Tibial artery (tissue), 4 donors: Measurements from ENCODE around the gene TMCO2.

Experiments used
- DNase-seq, 2 donors: peaks; one replicate each; pipeline ENCODE4 v3.0.0-alpha.2; 2019
- H3K27ac ChIP-seq, 2 donors: fragments of 200-600 bp; sonication (generic) in 1 of 2; 1 replicate in 1 of 2; 2 replicates in 1 of 2; pipeline ENCODE4 v1.5.1; 2018 to 2019; ENCODE audit warnings: mild to moderate bottlenecking in 1 of 2
- H3K27me3 ChIP-seq, 2 donors: fragments of 200-600 bp; sonication (generic) in 1 of 2; one replicate each; pipeline versions ENCODE4 v1.5.1 to v1.6.0; 2016 to 2019
- H3K36me3 ChIP-seq, 3 donors: fragments of 200-600 bp; sonication (generic) in 2 of 3; one replicate each; pipeline ENCODE4 v1.5.1; 2016 to 2019; ENCODE audit warnings: mild to moderate bottlenecking in 2 of 3
- H3K4me1 ChIP-seq, 4 donors: fragments of 200-600 bp; sonication (generic) in 2 of 4; 1 replicate in 3 of 4; 2 replicates in 1 of 4; pipeline ENCODE4 v1.5.1; 2016 to 2019
- H3K4me3 ChIP-seq, 2 donors: fragments of 200-600 bp; sonication (generic) in 1 of 2; 1 replicate in 1 of 2; 2 replicates in 1 of 2; pipeline ENCODE4 v1.5.1; 2018 to 2019; ENCODE audit warnings: mild to moderate bottlenecking in 2 of 2
- H3K9me3 ChIP-seq, 3 donors: fragments of 200-600 bp; sonication (generic) in 1 of 3; one replicate each; pipeline ENCODE4 v1.5.1; 2016 to 2019
- CTCF ChIP-seq, 2 experiments: fragments of 200-600 bp in 1 of 2; fragments of 450-650 bp in 1 of 2; IDR thresholded peaks; one replicate each; pipeline ENCODE4 v1.5.1; 2017 to 2019; ENCODE audit warnings: antibody characterized with exemption in 2 of 2, mild to moderate bottlenecking in 1 of 2, moderate library complexity in 1 of 2
- intact Hi-C: fragments of 100-400 bp; cut with DNase I; formaldehyde crosslinking; loops from one replicate; pipeline ENCODE4 v1.15.0; 2023; ENCODE audit warnings: low total_unique reads

TMCO2 gene

GRCh38 chr1:40240390-40240789, 7.3 kb upstream of the TMCO2 start:
- Histone ChIP-seq H3K36me3 (peaks cover 28 to 39% (median 34%) of the 10 kb centered on the region in 3 donors), H3K9me3 (no peaks in the 10 kb centered on the region), H3K27ac (no peak overlapping the region), H3K27me3 (no peaks in the 10 kb centered on the region), H3K4me1 (peaks cover 0 to 4% (median 0%) of the 10 kb centered on the region in 4 donors), H3K4me3 (no peak overlapping the region)
- TF ChIP-seq CTCF (IDR thresholded peaks at IDR 0.05) = no peak
- no peak for DNase-seq
- intact Hi-C loops = no loop called here

DNA sequence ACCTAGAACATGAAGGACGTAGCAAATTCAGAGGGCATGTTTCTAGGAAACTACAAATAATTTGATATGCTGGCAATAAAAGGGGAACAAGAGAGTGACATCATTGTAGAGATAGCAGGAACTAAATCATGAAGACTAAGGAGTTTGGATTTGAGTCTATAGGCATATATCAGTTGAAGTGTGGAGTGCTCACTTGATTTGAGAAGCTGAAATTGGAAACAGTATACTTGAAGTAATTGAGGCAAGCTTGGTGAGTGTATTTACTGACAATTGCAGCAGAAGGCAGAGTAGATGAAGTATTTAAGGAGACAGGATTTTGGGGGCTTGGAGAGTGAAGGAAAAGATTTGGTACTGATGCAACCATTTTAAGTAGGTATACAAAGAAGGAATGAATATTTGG, 6.4 kb upstream of the TMCO2 start:
- intact Hi-C loops = no loop called here
- no peak overlapping the region for H3K27ac ChIP-seq
- H3K4me3 ChIP-seq = no peak overlapping the region
- TF ChIP-seq CTCF (IDR thresholded peaks at IDR 0.05) = no peak
- H3K9me3 ChIP-seq = no peaks in the 10 kb centered on the region
- H3K27me3 ChIP-seq = no peaks in the 10 kb centered on the region
- H3K4me1 ChIP-seq = peaks cover 0 to 4% (median 0%) of the 10 kb centered on the region in 4 donors
- peaks cover 18 to 31% (median 24%) of the 10 kb centered on the region in 3 donors for H3K36me3 ChIP-seq
- no peak for DNase-seq

GRCh38 chr1:40243351-40243750, 4.4 kb upstream of the TMCO2 start:
- intact Hi-C loops = no loop called here
- TF ChIP-seq CTCF (IDR thresholded peaks at IDR 0.05) = no peak
- Histone ChIP-seq H3K36me3 (peaks cover under 1 to 11% (median 4%) of the 10 kb centered on the region in 3 donors), H3K27me3 (no peaks in the 10 kb centered on the region), H3K9me3 (no peaks in the 10 kb centered on the region), H3K27ac (no peak overlapping the region), H3K4me1 (peaks cover 0 to 4% (median 0%) of the 10 kb centered on the region in 4 donors), H3K4me3 (no peak overlapping the region)
- no peak for DNase-seq

DNA sequence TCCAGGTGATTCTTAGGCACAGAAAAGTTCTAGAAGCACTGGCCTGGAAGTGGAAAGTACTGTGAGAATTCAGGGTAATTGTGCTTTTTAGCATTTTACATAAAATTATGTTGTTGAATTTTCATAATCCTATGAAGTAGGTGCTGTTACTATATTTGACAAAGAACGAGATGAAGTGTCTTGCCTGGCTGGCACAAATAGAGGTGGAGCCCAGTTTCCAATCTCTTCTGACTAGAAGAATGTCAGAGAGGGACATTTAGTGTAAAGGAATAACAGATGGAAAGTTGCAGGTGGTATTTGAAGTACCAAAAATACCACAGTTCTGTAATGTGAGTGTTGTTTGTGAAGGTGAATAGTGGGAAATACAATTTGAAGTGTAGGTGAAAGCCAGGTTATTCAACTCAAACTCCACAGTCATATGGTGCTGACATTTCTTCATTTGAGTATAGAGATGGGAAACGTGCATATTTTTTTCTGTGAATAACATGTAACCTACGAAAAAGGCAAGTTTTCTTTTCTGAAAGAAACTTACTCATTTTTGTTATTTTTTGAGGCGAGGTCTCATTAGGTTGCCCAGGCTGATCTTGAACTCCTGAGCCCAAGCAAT, 3.5 kb upstream of the TMCO2 start:
- H3K36me3 ChIP-seq = peaks cover 0 to 8% (median 0%) of the 10 kb centered on the region in 3 donors
- H3K4me3 ChIP-seq = no peak overlapping the region
- no peak for TF ChIP-seq CTCF (IDR thresholded peaks at IDR 0.05)
- peaks cover 0 to 4% (median 0%) of the 10 kb centered on the region in 4 donors for H3K4me1 ChIP-seq
- no peaks in the 10 kb centered on the region for H3K9me3 ChIP-seq
- no peak for DNase-seq
- no peak overlapping the region for H3K27ac ChIP-seq
- intact Hi-C loops = no loop called here
- no peaks in the 10 kb centered on the region for H3K27me3 ChIP-seq

DNA sequence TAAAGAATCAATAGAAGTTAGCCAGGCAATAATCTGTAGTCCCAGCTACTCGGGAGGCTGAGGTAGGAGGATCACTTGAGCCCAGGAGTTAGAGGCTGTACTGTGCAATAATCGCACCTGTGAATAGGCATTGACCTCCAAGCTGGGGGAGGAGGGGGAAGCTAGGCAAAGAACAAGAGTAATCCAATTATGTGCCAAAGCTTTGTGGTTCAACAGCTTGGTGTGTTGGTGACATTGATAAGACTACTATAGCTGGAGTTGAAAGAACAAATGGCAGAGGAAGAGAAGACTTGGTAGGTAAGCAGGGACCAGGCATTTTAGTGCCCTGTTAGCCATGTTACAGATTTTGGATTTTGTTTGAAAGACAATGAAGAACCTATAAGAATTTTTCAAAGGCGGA, 2.1 kb upstream of the TMCO2 start:
- no peak for TF ChIP-seq CTCF (IDR thresholded peaks at IDR 0.05)
- Histone ChIP-seq H3K4me3 (no peak overlapping the region), H3K36me3 (no peaks in the 10 kb centered on the region), H3K4me1 (peaks cover 0 to 4% (median 0%) of the 10 kb centered on the region in 4 donors), H3K27me3 (no peaks in the 10 kb centered on the region), H3K27ac (no peak overlapping the region), H3K9me3 (no peaks in the 10 kb centered on the region)
- intact Hi-C loops = no loop called here
- DNase-seq = no peak

GRCh38 chr1:40248412-40248811, 675 bp downstream of the TMCO2 start:
- Histone ChIP-seq H3K9me3 (no peaks in the 10 kb centered on the region), H3K4me3 (no peak overlapping the region), H3K4me1 (no peaks in the 10 kb centered on the region), H3K27me3 (no peaks in the 10 kb centered on the region), H3K27ac (no peak overlapping the region), H3K36me3 (no peaks in the 10 kb centered on the region)
- no peak for TF ChIP-seq CTCF (IDR thresholded peaks at IDR 0.05)
- DNase-seq = no peak
- intact Hi-C loops = no loop called here
